ENCODE measurements around the gene SIL1.

DNA sequence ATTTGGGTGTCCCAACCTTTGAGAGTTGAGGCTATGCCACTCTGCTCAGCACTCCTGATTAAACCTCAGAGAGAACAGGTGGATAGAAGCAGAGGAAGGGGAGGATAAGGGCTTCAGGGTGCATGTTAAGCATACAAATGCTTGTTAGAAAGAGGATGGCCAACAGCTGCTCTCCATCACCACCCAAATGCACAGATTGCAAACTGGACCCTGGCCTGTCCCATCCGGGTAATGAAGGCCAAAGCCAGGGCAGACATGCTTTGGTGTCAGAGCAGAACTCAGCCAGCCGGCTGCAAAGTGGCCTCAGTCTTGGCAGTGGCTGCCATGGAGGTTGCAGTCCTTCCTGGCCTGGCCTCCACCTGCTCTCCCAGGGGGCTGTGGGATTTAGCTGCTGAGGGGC lies 84.3 kb downstream of the SIL1 start:
- no peak for TF ChIP-seq EZH2 (IDR thresholded peaks at IDR 0.05; ENCODE audit: borderline replicate concordance, low read length)
- TF ChIP-seq CTCF (IDR thresholded peaks at IDR 0.05; ENCODE audit: low read length), result no peak

Measured in OCI-LY1 (cell line).